GM19239 (cell line): ENCODE data around the gene AP2S1.
"Not testable (repeated sequence)": the region's sequence is repeated elsewhere in the genome, so short reads cannot be mapped to it uniquely, and the experiment has no call there.

Source experiments
- DNase-seq: peaks from one replicate; pipeline ENCODE4 v3.0.0; 2011; ENCODE audit warnings: low spot score; ENCODE audit not compliant: insufficient read length
- FAIRE-seq: peaks from 2 replicates; lab custom pipeline; 2011; peaks lifted over from hg19 to GRCh38; lab: Jason Lieb, UNC

The AP2S1 gene

GRCh38 chr19:46845959-46846459 is 4.6 kb downstream of the AP2S1 start:
- DNase-seq: no peak
- no peak for FAIRE-seq

- DNase-seq (no peak), FAIRE-seq (no peak)
These were observed 6.6 kb downstream of the AP2S1 start for GRCh38 chr19:46844067-46844489.

- DNase-seq (no peak), FAIRE-seq (no peak)
These were observed 7.9 kb downstream of the AP2S1 start for GRCh38 chr19:46842791-46843190.

- DNase-seq: no peak
- no peak for FAIRE-seq
These were observed 9.1 kb downstream of the AP2S1 start for GRCh38 chr19:46841458-46842083.

- DNase-seq (no peak), FAIRE-seq (peak; percentile 40)
These were observed 10.1 kb downstream of the AP2S1 start for GRCh38 chr19:46840498-46840942.

- no peak for FAIRE-seq
- DNase-seq: no peak
These were observed 10.7 kb downstream of the AP2S1 start for GRCh38 chr19:46839752-46840497.

GRCh38 chr19:46838160-46838559 is 12.5 kb downstream of the AP2S1 start:
- FAIRE-seq (no peak), DNase-seq (no peak)

- DNase-seq (no peak), FAIRE-seq (no peak)
These were observed 15.7 kb downstream of the AP2S1 start for GRCh38 chr19:46834984-46835383.

- no peak for DNase-seq
- FAIRE-seq: no peak
These were observed 16.5 kb downstream of the AP2S1 start for GRCh38 chr19:46834121-46834520.

GRCh38 chr19:46830864-46831263 is 19.8 kb downstream of the AP2S1 start:
- no peak for DNase-seq
- FAIRE-seq: no peak

GRCh38 chr19:46828484-46828883 is 22.2 kb downstream of the AP2S1 start:
- FAIRE-seq (no peak), DNase-seq (no peak)

- FAIRE-seq: peak; percentile 18
- DNase-seq: no peak
These were observed 25.0 kb downstream of the AP2S1 start for GRCh38 chr19:46825731-46826055.

- no peak for DNase-seq
- FAIRE-seq: no peak
These were observed 25.5 kb downstream of the AP2S1 start for GRCh38 chr19:46824890-46825730.

- DNase-seq: no peak
These were observed 27.6 kb downstream of the AP2S1 start for GRCh38 chr19:46823049-46823448.

GRCh38 chr19:46822410-46822787 is 28.2 kb downstream of the AP2S1 start:
- DNase-seq, FAIRE-seq: not testable (repeated sequence)

More at GRCh38 chr19:46823049-46823448, 27.6 kb downstream of the AP2S1 start:
- no peak for FAIRE-seq

GRCh38 chr19:46821512-46822409 is 28.9 kb downstream of the AP2S1 start:
- DNase-seq (peak; percentile 39), FAIRE-seq (peak; percentile 66)

- DNase-seq: no peak
- no peak for FAIRE-seq
These were observed 31.8 kb downstream of the AP2S1 start for GRCh38 chr19:46818812-46819211.

GRCh38 chr19:46815833-46816627 is 34.6 kb downstream of the AP2S1 start:
- no peak for FAIRE-seq
- no peak for DNase-seq

- DNase-seq: no peak
- no peak for FAIRE-seq
These were observed 36.7 kb downstream of the AP2S1 start for GRCh38 chr19:46813839-46814358.
